ENCODE results near the gene SPDYE4. TPM values are rescaled to one million over a fixed set of nuclear protein-coding genes. Genes with fewer than 3 reads are reported as not detected.

The SPDYE4 gene
- total and polyA plus RNA-seq, 2 donors: not detected

DNA sequence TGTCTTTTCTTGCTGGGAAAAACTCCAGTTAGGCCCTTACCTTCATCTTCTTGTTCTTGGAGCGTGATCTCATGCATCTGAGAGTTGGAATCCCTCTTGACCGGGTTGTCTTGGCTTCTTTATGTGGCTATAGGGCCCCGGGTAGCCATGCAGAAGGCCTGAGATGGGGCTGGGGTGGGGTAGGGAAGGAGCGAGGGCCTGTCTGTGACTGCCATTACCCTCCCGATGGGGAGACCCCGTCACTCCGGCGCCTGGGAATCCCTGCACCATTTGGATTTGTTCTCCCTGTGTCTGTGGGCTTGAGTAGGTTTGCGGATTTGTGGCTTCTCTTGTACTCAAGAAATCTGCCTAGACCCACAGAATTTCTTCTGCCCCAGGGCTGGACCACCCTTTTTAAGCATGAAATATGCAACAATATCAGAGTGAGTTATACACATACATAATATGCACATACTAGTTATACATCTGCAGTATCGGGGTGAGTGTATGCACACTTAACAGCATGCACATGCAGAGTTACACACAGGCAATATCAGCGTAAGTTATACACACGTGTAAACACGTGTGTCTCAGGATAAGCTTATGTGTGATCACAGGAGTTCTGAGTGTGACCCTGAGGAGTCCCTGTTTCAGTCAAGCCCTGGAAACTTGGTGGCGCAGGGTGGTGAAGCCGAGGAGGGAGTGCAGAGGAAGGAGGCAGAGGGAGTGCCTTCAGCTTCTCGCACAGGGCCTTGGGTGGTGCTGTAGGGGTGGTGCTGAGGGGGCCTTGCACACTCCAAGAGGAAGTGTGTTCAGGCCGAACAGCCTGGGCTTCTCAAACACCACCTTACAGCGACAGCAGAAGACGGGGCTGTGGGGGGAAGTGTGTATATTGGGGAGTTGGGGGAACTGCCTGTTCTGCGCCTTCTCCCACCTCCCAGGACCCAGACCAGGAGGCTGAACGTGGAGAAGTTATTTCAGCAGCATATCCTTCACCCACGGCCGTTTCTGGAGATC lies 32.2 kb downstream of the SPDYE4 start:
- no peak for DNase-seq (ENCODE audit: extremely low spot score)
- Histone ChIP-seq H3K4me3 (ENCODE audit: low read depth, low read length) (no peak overlapping the region), H3K27ac (ENCODE audit: low read depth) (no peak overlapping the region), H3K36me3 (ENCODE audit: insufficient read depth) (no peaks in the 10 kb centered on the region), H3K4me1 (ENCODE audit: insufficient read depth) (no peaks in the 10 kb centered on the region)
- 79% methylated on average over 23 of the region's 23 CpGs for WGBS

DNA sequence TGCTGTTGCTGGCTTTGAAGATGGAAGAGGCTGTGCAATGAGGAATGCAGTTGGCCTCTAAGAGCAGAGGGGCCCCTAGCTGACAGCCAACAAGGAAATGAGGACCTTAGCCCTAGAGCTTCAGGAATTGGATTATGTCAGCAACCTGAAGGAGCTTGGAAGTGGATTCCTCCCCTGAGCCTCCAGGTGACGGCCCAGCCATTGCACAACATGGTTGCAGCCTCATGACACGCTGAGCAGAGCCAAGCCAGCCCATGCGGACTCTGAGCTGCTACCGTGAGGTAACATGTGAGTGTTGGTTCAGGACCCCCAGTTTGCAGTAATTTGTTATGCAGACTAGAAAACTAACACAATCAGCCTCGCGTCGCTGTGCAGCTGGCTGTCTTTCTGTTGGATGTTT lies 33.9 kb downstream of the SPDYE4 start:
- 94% methylated on average over 7 of the region's 7 CpGs for WGBS
- Histone ChIP-seq H3K27ac (ENCODE audit: low read depth) (no peak overlapping the region), H3K4me1 (ENCODE audit: insufficient read depth) (no peaks in the 10 kb centered on the region), H3K36me3 (ENCODE audit: insufficient read depth) (no peaks in the 10 kb centered on the region), H3K4me3 (ENCODE audit: low read depth, low read length) (no peak overlapping the region)
- no peak for DNase-seq (ENCODE audit: extremely low spot score)

DNA sequence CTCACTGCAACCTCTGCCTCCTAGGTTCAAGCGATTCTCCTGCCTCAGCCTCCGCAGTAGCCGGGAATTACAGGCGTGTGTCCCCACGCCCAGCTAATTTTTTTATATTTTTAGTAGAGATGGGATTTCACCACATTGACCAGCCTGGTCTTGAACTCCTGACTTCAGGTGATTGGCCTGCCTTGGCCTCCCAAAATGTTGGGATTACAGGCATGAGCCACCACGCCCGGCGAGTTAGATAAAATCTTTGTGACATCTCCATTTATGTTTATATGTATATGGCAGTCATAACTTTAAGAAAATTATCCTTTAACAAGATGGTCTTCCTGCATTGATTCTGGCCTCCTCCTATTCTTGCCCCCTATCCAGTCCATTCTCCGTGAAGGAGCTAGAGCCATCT lies 37.8 kb downstream of the SPDYE4 start:
- 88% methylated on average over 9 of the region's 9 CpGs for WGBS
- DNase-seq (ENCODE audit: extremely low spot score): no peak
- Histone ChIP-seq H3K4me1 (ENCODE audit: insufficient read depth) (no peaks in the 10 kb centered on the region), H3K4me3 (ENCODE audit: low read depth, low read length) (no peak overlapping the region), H3K27ac (ENCODE audit: low read depth) (no peak overlapping the region), H3K36me3 (ENCODE audit: insufficient read depth) (no peaks in the 10 kb centered on the region)

DNA sequence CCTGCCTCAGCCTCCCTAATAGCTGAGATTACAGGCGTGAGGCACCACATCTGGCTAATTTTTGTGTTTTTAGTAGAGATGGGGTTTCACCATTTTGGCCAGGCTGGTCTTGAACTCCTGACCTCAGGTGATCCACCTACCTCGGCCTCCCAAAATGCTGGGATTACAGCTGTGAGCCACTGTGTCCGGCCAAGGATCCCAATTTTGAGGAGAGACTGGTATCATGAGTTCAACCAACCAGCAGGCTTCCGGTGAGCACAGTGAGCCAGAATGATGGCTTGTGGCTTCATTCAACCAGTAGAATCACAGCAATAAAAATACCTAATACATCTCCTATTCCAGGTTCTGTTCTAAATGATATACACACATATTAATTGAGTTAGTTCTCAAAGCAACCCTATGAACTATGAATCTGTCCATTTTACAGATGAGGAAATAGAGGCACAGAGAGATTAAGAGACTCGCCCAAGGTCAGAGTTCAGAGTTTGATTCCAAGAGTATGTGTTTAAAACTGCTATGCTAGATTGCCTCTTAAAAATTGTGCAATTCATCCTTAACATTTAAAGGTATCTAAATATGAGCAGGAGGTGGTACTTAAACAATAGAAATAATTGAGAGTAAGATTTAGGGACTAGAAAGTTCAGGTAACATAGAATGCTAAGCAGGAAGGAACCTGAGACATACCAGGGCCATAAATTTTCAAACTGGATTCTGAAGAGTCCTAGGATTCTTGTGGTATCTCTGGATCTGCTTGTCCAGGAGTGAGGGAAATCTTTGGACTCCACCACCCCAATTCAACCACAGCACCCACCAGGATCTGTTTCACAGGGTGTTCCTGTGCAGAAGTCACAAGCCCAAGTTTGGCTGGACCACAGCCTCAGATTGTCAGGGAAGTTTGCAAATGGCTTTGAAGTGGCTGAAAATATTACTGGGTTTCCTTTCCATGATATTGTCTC lies 38.8 kb downstream of the SPDYE4 start:
- Histone ChIP-seq H3K4me1 (ENCODE audit: insufficient read depth) (no peaks in the 10 kb centered on the region), H3K36me3 (ENCODE audit: insufficient read depth) (no peaks in the 10 kb centered on the region), H3K4me3 (ENCODE audit: low read depth, low read length) (no peak overlapping the region), H3K27ac (ENCODE audit: low read depth) (no peak overlapping the region)
- 95% methylated on average over 5 of the region's 5 CpGs for WGBS
- no peak for DNase-seq (ENCODE audit: extremely low spot score)

DNA sequence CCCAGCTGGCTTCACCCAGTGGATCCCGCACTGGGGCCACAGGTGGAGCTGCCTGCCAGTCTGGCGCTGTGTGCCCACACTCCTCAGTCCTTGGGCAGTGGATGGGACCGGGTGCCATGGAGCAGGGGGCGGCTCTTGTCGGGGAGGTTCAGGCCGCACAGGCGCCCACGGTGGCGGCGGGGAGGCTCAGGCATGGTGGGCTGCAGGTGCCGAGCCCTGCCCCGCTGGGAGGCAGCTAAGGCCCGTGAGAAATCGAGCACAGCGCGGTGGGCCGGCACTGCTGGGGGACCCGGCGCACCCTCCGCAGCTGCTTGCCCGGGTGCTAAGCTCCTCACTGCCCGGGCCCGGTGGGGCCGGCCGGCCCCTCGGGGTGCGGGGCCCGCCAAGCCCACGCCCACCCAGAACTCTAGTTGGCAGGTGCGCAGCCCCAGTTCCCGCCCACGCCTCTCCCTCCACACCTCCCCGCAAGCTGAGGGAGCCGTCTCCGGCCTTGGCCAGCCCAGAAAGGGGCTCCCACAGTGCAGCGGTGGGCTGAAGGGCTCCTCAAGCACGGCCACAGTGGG lies 40.3 kb downstream of the SPDYE4 start:
- Histone ChIP-seq H3K4me1 (ENCODE audit: insufficient read depth) (no peaks in the 10 kb centered on the region), H3K36me3 (ENCODE audit: insufficient read depth) (no peaks in the 10 kb centered on the region), H3K4me3 (ENCODE audit: low read depth, low read length) (no peak overlapping the region), H3K27ac (ENCODE audit: low read depth) (no peak overlapping the region)
- 96% methylated on average over 37 of the region's 37 CpGs for WGBS
- no peak for DNase-seq (ENCODE audit: extremely low spot score)

DNA sequence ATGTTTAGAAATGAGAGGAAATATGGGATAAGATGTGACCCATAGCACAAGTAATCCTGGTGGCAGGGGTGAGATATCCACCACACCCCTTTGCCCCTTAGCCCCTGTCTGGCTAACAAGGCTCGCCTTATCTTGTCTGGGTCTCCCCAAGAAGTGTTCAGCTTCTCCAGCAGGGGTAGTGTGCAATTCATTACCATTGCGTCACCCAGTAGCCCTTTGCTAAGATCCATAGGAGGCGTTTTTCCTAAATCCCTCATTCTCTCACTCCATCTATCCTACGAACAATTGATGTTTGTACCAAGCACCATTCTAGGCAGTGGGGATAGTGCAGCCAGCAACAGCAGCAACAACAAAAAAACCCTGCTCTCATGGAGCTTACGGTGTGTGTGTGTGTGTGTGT lies 44.5 kb downstream of the SPDYE4 start:
- Histone ChIP-seq H3K36me3 (ENCODE audit: insufficient read depth) (no peaks in the 10 kb centered on the region), H3K27ac (ENCODE audit: low read depth) (no peak overlapping the region), H3K4me3 (ENCODE audit: low read depth, low read length) (no peak overlapping the region), H3K4me1 (ENCODE audit: insufficient read depth) (no peaks in the 10 kb centered on the region)
- 91% methylated on average over 5 of the region's 5 CpGs for WGBS
- no peak for DNase-seq (ENCODE audit: extremely low spot score)

DNA sequence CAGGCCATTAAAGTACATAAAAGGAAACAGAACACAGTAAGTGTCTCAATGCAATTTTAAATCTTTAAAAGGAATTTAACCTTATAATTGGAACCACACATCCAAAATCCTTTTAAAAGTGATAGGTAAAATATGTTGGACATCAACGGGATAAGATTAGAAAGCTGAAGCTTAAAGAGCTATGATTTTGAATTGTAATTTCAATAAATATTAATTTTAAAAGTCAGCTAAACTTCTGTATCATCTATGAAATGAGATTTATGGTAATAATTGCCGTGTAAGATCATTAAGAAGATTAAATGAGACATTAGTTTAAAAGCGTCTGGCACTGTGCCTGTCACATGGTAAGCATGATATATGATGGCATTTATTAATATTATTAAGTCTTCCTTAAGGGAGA lies 45.0 kb downstream of the SPDYE4 start:
- Histone ChIP-seq H3K36me3 (ENCODE audit: insufficient read depth) (no peaks in the 10 kb centered on the region), H3K4me1 (ENCODE audit: insufficient read depth) (no peaks in the 10 kb centered on the region), H3K4me3 (ENCODE audit: low read depth, low read length) (no peak overlapping the region), H3K27ac (ENCODE audit: low read depth) (no peak overlapping the region)
- DNase-seq (ENCODE audit: extremely low spot score): no peak
- WGBS: 47% methylated on average over 3 of the region's 3 CpGs

DNA sequence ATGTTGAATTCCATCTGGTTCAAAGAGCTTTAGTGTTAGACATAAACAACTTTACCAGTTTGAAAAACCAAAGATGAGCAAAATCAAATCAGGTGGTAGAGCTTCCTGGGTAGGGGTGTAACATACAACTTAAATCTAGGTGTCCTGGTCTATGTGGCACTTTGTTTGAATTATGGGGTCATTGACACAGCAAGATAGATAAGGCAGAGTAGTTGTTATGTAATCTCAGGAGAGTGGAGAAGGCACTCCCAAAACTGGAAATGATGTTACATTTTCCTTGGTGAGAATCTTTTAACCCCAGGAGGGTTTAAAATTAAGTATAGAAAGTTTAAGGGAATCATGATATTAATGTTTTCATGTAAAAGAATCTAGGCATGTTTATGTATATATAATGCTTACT lies 45.6 kb downstream of the SPDYE4 start:
- DNase-seq (ENCODE audit: extremely low spot score): no peak
- Histone ChIP-seq H3K27ac (ENCODE audit: low read depth) (no peak overlapping the region), H3K4me1 (ENCODE audit: insufficient read depth) (no peaks in the 10 kb centered on the region), H3K36me3 (ENCODE audit: insufficient read depth) (no peaks in the 10 kb centered on the region), H3K4me3 (ENCODE audit: low read depth, low read length) (no peak overlapping the region)

DNA sequence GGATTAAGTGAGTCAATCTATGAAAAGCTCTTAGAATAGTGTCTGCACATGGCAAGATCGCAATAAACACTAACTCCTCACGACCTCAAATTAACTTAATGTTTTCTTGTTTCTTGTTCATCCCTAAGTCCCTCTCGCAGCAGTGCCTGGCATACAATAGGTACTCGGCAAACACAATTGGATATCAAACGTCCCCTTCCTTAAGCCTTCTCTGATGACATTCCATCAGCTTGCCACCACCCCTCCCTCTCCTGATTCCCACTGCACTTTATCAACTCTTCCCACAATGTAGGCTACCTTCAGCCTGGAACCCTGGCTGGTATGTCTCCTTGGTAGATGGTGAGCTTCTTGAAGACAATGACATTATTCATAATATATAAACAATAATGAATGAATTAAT lies 47.1 kb downstream of the SPDYE4 start:
- Histone ChIP-seq H3K4me1 (ENCODE audit: insufficient read depth) (no peaks in the 10 kb centered on the region), H3K27ac (ENCODE audit: low read depth) (no peak overlapping the region), H3K4me3 (ENCODE audit: low read depth, low read length) (no peak overlapping the region), H3K36me3 (ENCODE audit: insufficient read depth) (no peaks in the 10 kb centered on the region)
- WGBS: 71% methylated on average over 5 of the region's 5 CpGs
- DNase-seq (ENCODE audit: extremely low spot score): no peak

DNA sequence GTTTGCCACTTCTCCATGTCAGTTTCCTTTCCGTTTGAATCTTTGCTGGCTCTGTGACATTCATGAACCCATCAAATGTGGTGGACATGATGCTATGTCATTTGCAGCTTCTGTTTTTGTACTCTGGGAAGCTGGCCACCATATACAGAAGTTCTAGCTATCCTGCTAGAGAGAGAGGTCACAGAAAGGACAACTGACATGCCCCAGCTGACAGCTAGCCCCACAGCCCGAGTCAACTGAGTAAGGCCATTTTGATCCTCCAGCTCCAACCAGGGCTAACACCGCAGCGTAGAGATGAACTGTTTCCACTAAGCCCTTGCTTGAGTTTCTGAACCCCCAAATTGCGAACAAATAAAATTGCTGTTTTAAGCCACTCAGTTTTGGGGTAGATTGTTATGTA lies 47.5 kb downstream of the SPDYE4 start:
- WGBS: 73% methylated on average over 5 of the region's 5 CpGs
- Histone ChIP-seq H3K27ac (ENCODE audit: low read depth) (no peak overlapping the region), H3K4me1 (ENCODE audit: insufficient read depth) (no peaks in the 10 kb centered on the region), H3K36me3 (ENCODE audit: insufficient read depth) (no peaks in the 10 kb centered on the region), H3K4me3 (ENCODE audit: low read depth, low read length) (no peak overlapping the region)
- no peak for DNase-seq (ENCODE audit: extremely low spot score)

DNA sequence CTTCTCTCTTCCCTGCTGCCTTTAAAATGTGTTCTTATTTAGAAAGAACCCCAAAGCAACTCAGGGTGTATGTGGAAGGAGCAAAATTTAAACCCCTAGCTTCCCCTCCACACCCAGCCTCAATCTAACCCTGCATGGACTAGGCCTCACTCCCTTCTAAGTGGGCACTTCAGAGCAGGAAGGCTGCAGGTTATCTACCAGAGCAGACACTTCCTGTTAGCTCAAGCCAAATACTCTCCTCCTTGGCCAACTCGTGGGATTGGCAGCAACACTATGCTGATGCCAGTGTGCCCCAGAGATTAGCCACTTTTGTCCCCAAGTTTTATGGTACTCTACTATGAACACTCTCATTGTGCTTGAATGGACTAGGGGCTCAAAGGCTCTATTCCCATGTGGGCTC lies 49.3 kb downstream of the SPDYE4 start:
- 31% methylated on average over 1 of the region's 1 CpG for WGBS
- no peak for DNase-seq (ENCODE audit: extremely low spot score)
- Histone ChIP-seq H3K4me1 (ENCODE audit: insufficient read depth) (no peaks in the 10 kb centered on the region), H3K27ac (ENCODE audit: low read depth) (no peak overlapping the region), H3K4me3 (ENCODE audit: low read depth, low read length) (no peak overlapping the region), H3K36me3 (ENCODE audit: insufficient read depth) (no peaks in the 10 kb centered on the region)

DNA sequence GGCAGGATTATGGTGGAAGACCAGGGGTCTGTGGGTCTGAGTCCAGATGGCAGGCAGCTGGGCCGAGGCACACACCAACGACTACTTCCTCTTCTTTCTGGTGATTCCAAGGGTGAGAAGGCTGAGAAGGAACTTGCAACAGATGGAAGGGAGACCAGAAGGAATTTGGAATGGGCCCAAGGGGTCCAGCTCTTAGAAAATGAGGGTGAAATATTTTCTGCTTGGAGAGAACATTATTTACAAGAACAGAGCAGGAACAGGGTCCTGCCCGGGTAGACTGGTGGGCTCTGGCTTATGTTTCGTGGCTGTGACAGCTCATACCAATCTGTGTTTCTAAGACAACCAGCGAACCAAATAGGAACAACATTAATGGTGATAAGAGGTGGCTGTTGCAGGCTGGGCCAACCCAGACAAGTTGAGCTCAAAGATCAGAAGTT lies 50.3 kb downstream of the SPDYE4 start:
- 24% methylated on average over 5 of the region's 5 CpGs for WGBS
- H3K36me3 ChIP-seq (ENCODE audit: insufficient read depth): no peaks in the 10 kb centered on the region
- no peak overlapping the region for H3K4me3 ChIP-seq (ENCODE audit: low read depth, low read length)
- H3K27ac ChIP-seq (ENCODE audit: low read depth): no peak overlapping the region
- DNase-seq (ENCODE audit: extremely low spot score): no peak
- H3K4me1 ChIP-seq (ENCODE audit: insufficient read depth): no peaks in the 10 kb centered on the region

DNA sequence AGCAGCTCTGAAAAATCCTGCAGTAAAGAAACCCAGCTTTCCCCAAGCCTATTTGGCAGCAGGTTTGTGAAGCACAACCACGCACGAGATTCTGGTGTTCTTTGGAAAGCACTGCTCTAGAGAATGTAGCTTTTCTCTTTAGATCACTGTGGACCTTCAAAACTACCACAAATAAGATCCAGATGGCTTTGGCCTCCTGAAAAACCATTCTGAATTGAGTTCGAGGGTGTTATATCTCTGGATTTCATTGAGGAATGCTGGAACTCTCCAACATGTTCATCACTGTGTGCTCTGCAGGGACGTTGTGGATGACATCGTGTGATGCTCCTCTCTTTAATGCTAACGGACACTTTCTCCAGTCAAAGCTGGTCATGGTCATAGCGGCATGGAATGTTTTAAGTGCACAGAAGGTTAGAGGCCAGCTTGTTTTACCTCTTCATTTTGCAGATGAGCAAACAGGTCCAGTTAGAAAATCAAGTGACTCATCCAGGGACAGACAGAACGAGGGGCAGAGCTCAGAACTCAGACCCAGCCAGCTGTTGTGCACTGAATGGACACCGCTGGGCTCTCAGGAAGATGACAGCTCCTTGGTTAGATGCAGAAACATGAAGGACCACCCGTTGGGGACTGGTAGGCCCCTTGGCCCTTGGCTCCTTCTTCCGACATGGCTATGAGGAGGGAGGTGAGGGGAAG lies 50.9 kb downstream of the SPDYE4 start:
- H3K4me3 ChIP-seq (ENCODE audit: low read depth, low read length): no peak overlapping the region
- no peak for DNase-seq (ENCODE audit: extremely low spot score)
- no peaks in the 10 kb centered on the region for H3K36me3 ChIP-seq (ENCODE audit: insufficient read depth)
- 43% methylated on average over 11 of the region's 11 CpGs for WGBS
- no peak overlapping the region for H3K27ac ChIP-seq (ENCODE audit: low read depth)
- no peaks in the 10 kb centered on the region for H3K4me1 ChIP-seq (ENCODE audit: insufficient read depth)
